SK-N-SH (cell line): ENCODE data around the gene OTUB1. TPM values are rescaled to one million over a fixed set of nuclear protein-coding genes. Genes with fewer than 3 reads are reported as not detected.

Experiments
- CTCF ChIA-PET: fragments of 300-600, 350-600 bp; formaldehyde crosslinking; extraction: SDS; loops from one replicate; lab custom pipeline; 2021; lab: Yijun Ruan, JAX
- POLR2A ChIA-PET: fragments of 350-600 bp; sonication (Branson Sonifier 250); formaldehyde crosslinking; extraction: SDS; loops from one replicate; lab custom pipeline; 2020; ENCODE audit warnings: antibody characterized with exemption, inconsistent platforms; lab: Yijun Ruan, JAX
- DNase-seq: peaks from one replicate; pipeline ENCODE4 v3.0.0; 2012
- H2AFZ ChIP-seq: fragments of 200-600 bp; sonication (generic); 2 replicates; pipeline ENCODE4 v1.8.1; 2016; ENCODE audit warnings: antibody characterized with exemption, mild to moderate bottlenecking, low read depth
- H3F3A ChIP-seq: fragments of 200-600 bp; sonication (generic); replicated peaks from 2 replicates; pipeline ENCODE3; 2016; ENCODE audit warnings: antibody characterized with exemption, mild to moderate bottlenecking; ENCODE audit not compliant: insufficient read depth
- H3K27ac ChIP-seq, 2 experiments: fragments of 200-500 bp in 1 of 2; fragments of 200-600 bp in 1 of 2; sonication (Bioruptor generic) in 1 of 2; sonication (generic), shearing (Covaris generic) in 1 of 2; 2 replicates each; pipeline versions ENCODE4 v1.5.1 to v1.6.1; 2014 to 2016; ENCODE audit warnings: low read depth in 2 of 2, inconsistent platforms in 1 of 2, low read length in 1 of 2, mild to moderate bottlenecking in 1 of 2, mixed read lengths in 1 of 2
- H3K27me3 ChIP-seq: fragments of 200-600 bp; sonication (generic), shearing (Covaris generic); 2 replicates; pipeline ENCODE4 v1.6.1; 2016; ENCODE audit warnings: mixed run types; ENCODE audit not compliant: insufficient read depth
- H3K36me3 ChIP-seq, 2 experiments: fragments of 200-500 bp in 1 of 2; fragments of 200-600 bp in 1 of 2; sonication (Bioruptor generic) in 1 of 2; sonication (generic) in 1 of 2; replicated peaks in 1 of 2; 2 replicates each; pipeline versions ENCODE3 to v1.5.1; 2014 to 2016; ENCODE audit warnings: low read length in 1 of 2, mild to moderate bottlenecking in 1 of 2; ENCODE audit not compliant: insufficient read depth in 2 of 2, control insufficient read depth in 1 of 2
- H3K4me1 ChIP-seq, 2 experiments: fragments of 200-500 bp in 1 of 2; fragments of 200-600 bp in 1 of 2; sonication (Bioruptor generic) in 1 of 2; sonication (generic), shearing (Covaris generic) in 1 of 2; 2 replicates each; pipeline versions ENCODE4 v1.5.1 to v1.6.1; 2014 to 2016; ENCODE audit warnings: low read depth in 1 of 2, low read length in 1 of 2, mixed run types in 1 of 2; ENCODE audit not compliant: insufficient read depth in 2 of 2, control insufficient read depth in 1 of 2
- H3K4me2 ChIP-seq: fragments of 200-600 bp; sonication (generic), shearing (Covaris generic); 2 replicates; pipeline ENCODE4 v1.6.1; 2017; ENCODE audit warnings: mixed run types
- H3K4me3 ChIP-seq, 2 experiments: fragments of 200-500 bp in 1 of 2; fragments of 200-600 bp in 1 of 2; sonication (Bioruptor generic) in 1 of 2; sonication (generic), shearing (Covaris generic) in 1 of 2; 2 replicates each; pipeline versions ENCODE4 v1.5.1 to v1.8.1; 2014 to 2016; ENCODE audit warnings: low read depth in 2 of 2, inconsistent platforms in 1 of 2, low read length in 1 of 2, mild to moderate bottlenecking in 1 of 2, mixed read lengths in 1 of 2, moderate library complexity in 1 of 2
- H3K79me2 ChIP-seq: fragments of 200-600 bp; sonication (generic); 2 replicates; pipeline ENCODE4 v1.8.1; 2017; ENCODE audit warnings: mild to moderate bottlenecking; ENCODE audit not compliant: insufficient read depth
- H3K9ac ChIP-seq: fragments of 200-600 bp; sonication (generic); 2 replicates; pipeline ENCODE4 v1.6.1; 2017; ENCODE audit warnings: mixed run types
- H3K9me2 ChIP-seq: fragments of 200-600 bp; sonication (generic); 2 replicates; pipeline ENCODE4 v1.6.1; 2017; ENCODE audit warnings: mixed run types
- H3K9me3 ChIP-seq: fragments of 200-600 bp; sonication (generic); 2 replicates; pipeline ENCODE4 v1.6.1; 2017; ENCODE audit warnings: mixed run types, mild to moderate bottlenecking, moderate library complexity
- H4K20me1 ChIP-seq: fragments of 200-600 bp; sonication (generic); 2 replicates; pipeline ENCODE4 v1.6.1; 2017; ENCODE audit warnings: mild to moderate bottlenecking, mixed run types; ENCODE audit not compliant: insufficient read depth
- CHD2 ChIP-seq: fragments of 150-350 bp; IDR thresholded peaks from 2 replicates; pipeline ENCODE4 v1.6.1; 2018; ENCODE audit warnings: low read length; ENCODE audit not compliant: partially characterized antibody
- ELF1 ChIP-seq: IDR thresholded peaks from 2 replicates; pipeline ENCODE4 v1.4.0; 2012
- EP300 ChIP-seq, 2 experiments: IDR thresholded peaks; 2 replicates each; pipeline versions ENCODE4 v1.4.0 to v1.6.1; 2012; ENCODE audit warnings: borderline replicate concordance in 1 of 2, low read depth in 1 of 2, low read length in 1 of 2
- EZH2phosphoT487 ChIP-seq: fragments of 200-600 bp; sonication (generic); IDR thresholded peaks from 2 replicates; pipeline ENCODE4 v1.6.1; 2017; ENCODE audit warnings: low read depth, mixed run types, mild to moderate bottlenecking, antibody characterized with exemption, moderate library complexity, borderline replicate concordance
- FOSL2 ChIP-seq: IDR thresholded peaks from 2 replicates; pipeline ENCODE4 v1.4.0; 2012; ENCODE audit warnings: low read depth, mild to moderate bottlenecking, moderate library complexity, borderline replicate concordance
- FOXJ3 ChIP-seq: sonication (generic); formaldehyde crosslinking; IDR thresholded peaks from 2 replicates; pipeline ENCODE4 v1.5.1; 2020; ENCODE audit warnings: mild to moderate bottlenecking, missing genetic modification reagents
- JUND ChIP-seq: IDR thresholded peaks from 2 replicates; pipeline ENCODE4 v1.4.0; 2012
- MAX ChIP-seq: IDR thresholded peaks from 2 replicates; pipeline ENCODE4 v1.4.0; 2012; ENCODE audit warnings: low read depth
- MEF2A ChIP-seq: IDR thresholded peaks from 2 replicates; pipeline ENCODE4 v1.4.0; 2012; ENCODE audit warnings: low read depth, borderline replicate concordance
- NFIC ChIP-seq: IDR thresholded peaks from 2 replicates; pipeline ENCODE4 v1.4.0; 2012; ENCODE audit warnings: borderline replicate concordance
- POLR2AphosphoS5 ChIP-seq: IDR thresholded peaks from 2 replicates; pipeline ENCODE4 v1.6.1; 2012; ENCODE audit warnings: low read depth, low read length
- RAD21 ChIP-seq: IDR thresholded peaks from 2 replicates; pipeline ENCODE4 v1.6.1; 2012; ENCODE audit warnings: mild to moderate bottlenecking, low read length
- RCOR1 ChIP-seq: fragments of 150-350 bp; IDR thresholded peaks from 2 replicates; pipeline ENCODE4 v1.6.1; 2017; ENCODE audit warnings: antibody characterized with exemption, low read length
- RFX5 ChIP-seq: IDR thresholded peaks from 2 replicates; pipeline ENCODE4 v1.6.1; 2012; ENCODE audit warnings: mild to moderate bottlenecking, improper control_type of control experiment, low read length
- RXRA ChIP-seq: IDR thresholded peaks from 2 replicates; pipeline ENCODE4 v1.4.0; 2012; ENCODE audit warnings: low read depth, mild to moderate bottlenecking, borderline replicate concordance
- TAF1 ChIP-seq: IDR thresholded peaks from 2 replicates; pipeline ENCODE4 v1.6.1; 2012; ENCODE audit warnings: low read depth, mild to moderate bottlenecking, low read length, moderate library complexity, borderline replicate concordance
- TCF12 ChIP-seq: IDR thresholded peaks from 2 replicates; pipeline ENCODE4 v1.4.0; 2012
- USF1 ChIP-seq: IDR thresholded peaks from 2 replicates; pipeline ENCODE4 v1.4.0; 2012; ENCODE audit warnings: low read depth, borderline replicate concordance
- USF2 ChIP-seq: fragments of 150-350 bp; IDR thresholded peaks from 2 replicates; pipeline ENCODE4 v1.6.1; 2017; ENCODE audit warnings: antibody characterized with exemption, low read length, low read depth, borderline replicate concordance
- YY1 ChIP-seq: IDR thresholded peaks from 2 replicates; pipeline ENCODE4 v1.4.0; 2012; ENCODE audit warnings: low read depth, mild to moderate bottlenecking
- WGBS: methylation state at CpG from one replicate; pipeline ENCODE4 v1.1.6; 2017; ENCODE audit warnings: low lambda C conversion rate; 5-methylcytosine and 5-hydroxymethylcytosine counted together
- polyA plus RNA-seq, 3 experiments: library from polyadenylated mRNA; depleted of rRNA; stranded (reverse); fragments of >200 nt; gene quantifications; 2 replicates each; pipeline ENCODE4 v1.2.3, GENCODE V29; 2012
- TF ChIP-seq, protein P1 (sequence below): fragments of 150-350 bp; IDR thresholded peaks from 2 replicates; pipeline ENCODE4 v1.6.1; 2016; ENCODE audit warnings: mild to moderate bottlenecking, low read depth, low read length

OTUB1 gene
- polyA plus RNA-seq, 1 of the 3 experiments (the other 2 are of a cell fraction), result 183 TPM

DNA sequence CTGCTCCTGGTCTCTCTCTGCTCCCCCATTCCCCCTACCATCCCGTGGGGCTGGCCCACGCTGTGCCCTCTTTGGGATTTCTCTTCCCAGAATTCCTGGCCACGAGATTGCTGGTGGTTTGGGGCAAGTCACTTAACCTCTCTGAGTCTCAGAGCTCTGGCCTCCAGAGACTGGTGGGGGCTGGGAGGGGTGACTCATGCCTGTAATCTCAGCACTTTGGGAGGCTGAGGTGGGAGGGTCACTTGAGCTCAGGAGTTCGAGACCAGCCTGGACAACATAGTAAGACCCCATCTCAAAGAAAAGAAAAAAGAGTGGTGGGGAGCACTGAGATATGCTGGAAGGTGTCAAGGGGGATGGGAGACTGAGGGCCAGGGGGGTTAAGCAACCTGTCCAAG is 18.3 kb downstream of the OTUB1 start:
- Histone ChIP-seq H4K20me1 (peaks cover 17% of the 10 kb centered on the region), H3K9me2 (no peaks in the 10 kb centered on the region), H3K4me2 (no peak overlapping the region), H2AFZ (no peak overlapping the region), H3K36me3 (peaks cover 0 to 19% of the 10 kb centered on the region in 2 experiments), H3K9ac (no peak overlapping the region), H3K27me3 (no peaks in the 10 kb centered on the region), H3F3A (no peaks in the 10 kb centered on the region), H3K4me3 (no peak overlapping the region), H3K9me3 (no peaks in the 10 kb centered on the region), H3K27ac (no peak overlapping the region), H3K79me2 (no peaks in the 10 kb centered on the region), H3K4me1 (peaks cover 0 to 15% of the 10 kb centered on the region in 2 experiments; a peak in 2 of 4 replicates)
- POLR2A ChIA-PET, result no interaction called here
- 94% methylated on average over 3 of the region's 4 CpGs for WGBS
- CTCF ChIA-PET, result interaction anchor here (0.7 kb wide), 1 partner anchor 579 kb away, joined by 3 read pairs; no protein-coding TSS in a partner anchor
- no peak for DNase-seq
- no peak for TF ChIP-seq MAX
- TF ChIP-seq FOSL2, result peak; percentile 18; the same call in 1 of the 2 replicates
- no peak for TF ChIP-seq RAD21

DNA sequence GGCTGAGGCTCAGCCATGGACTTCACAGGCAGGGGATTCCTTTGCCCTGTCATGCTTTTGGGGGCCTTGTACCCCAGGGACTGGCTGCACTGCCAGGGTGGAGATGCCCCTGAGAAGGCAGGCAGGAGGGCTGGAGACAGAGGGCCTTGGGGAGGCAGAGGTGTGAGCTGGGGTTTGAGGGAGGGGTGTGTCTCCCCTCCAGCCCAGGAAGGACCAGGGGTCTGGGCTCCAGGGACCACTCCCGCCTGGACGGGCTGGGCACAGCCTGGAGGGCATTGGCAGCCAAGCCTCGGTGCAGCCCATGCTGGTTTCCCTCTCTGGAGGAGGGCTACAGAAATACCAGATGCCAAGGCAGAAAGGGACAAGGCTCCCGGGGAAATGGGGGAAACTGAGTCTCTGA is 19.5 kb downstream of the OTUB1 start:
- Histone ChIP-seq H4K20me1 (peaks cover 17% of the 10 kb centered on the region), H3K27ac (no peak overlapping the region), H2AFZ (no peak overlapping the region), H3K4me2 (no peak overlapping the region), H3F3A (no peaks in the 10 kb centered on the region), H3K79me2 (no peaks in the 10 kb centered on the region), H3K9ac (no peak overlapping the region), H3K36me3 (peaks cover 0 to 17% of the 10 kb centered on the region in 2 experiments), H3K9me2 (no peaks in the 10 kb centered on the region), H3K27me3 (no peaks in the 10 kb centered on the region), H3K4me1 (peaks cover 0 to 15% of the 10 kb centered on the region in 2 experiments; a peak in 2 of 4 replicates), H3K9me3 (no peaks in the 10 kb centered on the region), H3K4me3 (no peak overlapping the region)
- TF ChIP-seq MAX (no peak), USF1 (no peak), POLR2AphosphoS5 (no peak), ELF1 (no peak)
- CTCF ChIA-PET, result interaction anchor here (2.6 kb wide), 1 partner anchor 12 kb away, joined by 17 read pairs; no protein-coding TSS in a partner anchor
- DNase-seq, result no peak
- POLR2A ChIA-PET, result no interaction called here
- 60% methylated on average over 1 of the region's 4 CpGs for WGBS

- H2AFZ ChIP-seq, result no peak overlapping the region
- ChIA-PET POLR2A (interaction anchor here (1.1 kb wide), 1 partner anchor 25 kb away, joined by 3 read pairs; no protein-coding TSS in a partner anchor), CTCF (interaction anchor here (1.2 to 2.6 kb wide), 3 partner anchors 11 to 142 kb away, joined by 5 to 17 read pairs (median 6); no protein-coding TSS in a partner anchor)
- H3K4me2 ChIP-seq, result no peak overlapping the region
- no peaks in the 10 kb centered on the region for H3K9me2 ChIP-seq
- peaks cover 17% of the 10 kb centered on the region for H4K20me1 ChIP-seq
- H3K36me3 ChIP-seq, result peaks cover 0 to 12% of the 10 kb centered on the region in 2 experiments
- H3K9ac ChIP-seq, result no peak overlapping the region
- H3F3A ChIP-seq, result no peaks in the 10 kb centered on the region
- peaks cover 0 to 15% of the 10 kb centered on the region in 2 experiments; a peak in 2 of 4 replicates for H3K4me1 ChIP-seq
- H3K27ac ChIP-seq, result no peak overlapping the region
- 84% methylated on average over 10 of the region's 12 CpGs for WGBS
- H3K27me3 ChIP-seq, result no peaks in the 10 kb centered on the region
- no peaks in the 10 kb centered on the region for H3K79me2 ChIP-seq
- H3K9me3 ChIP-seq, result no peaks in the 10 kb centered on the region
- H3K4me3 ChIP-seq, result no peak overlapping the region
- no peak for DNase-seq
- TF ChIP-seq MEF2A, result no peak
- TF ChIP-seq USF2, result no peak
- TF ChIP-seq YY1, result no peak
- TF ChIP-seq NFIC, result no peak
- TF ChIP-seq RCOR1, result no peak
- TF ChIP-seq TCF12, result no peak
- TF ChIP-seq EZH2phosphoT487, result no peak
- TF ChIP-seq FOSL2, result no peak
- no peak for TF ChIP-seq FOXJ3 (CRISPR knock-in tag)
- no peak for TF ChIP-seq RAD21
- TF ChIP-seq RXRA, result no peak
- TF ChIP-seq RFX5, result no peak
- no peak for TF ChIP-seq TAF1
- TF ChIP-seq JUND, result no peak
- TF ChIP-seq EP300 (IDR thresholded peaks at IDR 0.05; ENCODE audit: borderline replicate concordance in 1 of 2, low read depth in 1 of 2, low read length in 1 of 2), result no peak
- TF ChIP-seq, protein P1, sequence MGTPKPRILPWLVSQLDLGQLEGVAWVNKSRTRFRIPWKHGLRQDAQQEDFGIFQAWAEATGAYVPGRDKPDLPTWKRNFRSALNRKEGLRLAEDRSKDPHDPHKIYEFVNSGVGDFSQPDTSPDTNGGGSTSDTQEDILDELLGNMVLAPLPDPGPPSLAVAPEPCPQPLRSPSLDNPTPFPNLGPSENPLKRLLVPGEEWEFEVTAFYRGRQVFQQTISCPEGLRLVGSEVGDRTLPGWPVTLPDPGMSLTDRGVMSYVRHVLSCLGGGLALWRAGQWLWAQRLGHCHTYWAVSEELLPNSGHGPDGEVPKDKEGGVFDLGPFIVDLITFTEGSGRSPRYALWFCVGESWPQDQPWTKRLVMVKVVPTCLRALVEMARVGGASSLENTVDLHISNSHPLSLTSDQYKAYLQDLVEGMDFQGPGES, result no peak
- no peak for TF ChIP-seq CHD2
Measured at GRCh38 chr11:64006398-64006797, 20.2 kb downstream of the OTUB1 start.
